Activated CD8-positive, alpha-beta T cell treated with anti-CD3 and anti-CD28 coated beads for 36 hours (primary cell): ENCODE measurements around the gene EIF3L. TPM values are rescaled to one million over a fixed set of nuclear protein-coding genes. Genes with fewer than 3 reads are reported as not detected.

Experiments used
- ATAC-seq: fragments of 200-7000 bp; cut with Tn5 transposase; one replicate; pipeline ENCODE4 v1.10.0; 2021; ENCODE audit warnings: mild to moderate bottlenecking, moderate library complexity
- CTCF ChIA-PET: fragments of 350-600 bp; sonication (Branson Sonifier 250); formaldehyde crosslinking; loops from one replicate; lab custom pipeline; 2021; ENCODE audit warnings: antibody characterized with exemption; lab: Charles Lee
- POLR2A ChIA-PET: fragments of 350-600 bp; sonication (Branson Sonifier 250); formaldehyde crosslinking; loops from one replicate; lab custom pipeline; 2021; ENCODE audit warnings: antibody characterized with exemption; lab: Charles Lee
- DNase-seq: peaks from one replicate; pipeline ENCODE4 v3.0.0-alpha.2; 2020
- H3K27ac Mint-ChIP-seq: one replicate; pipeline ENCODE4 v1.8.0; 2021; ENCODE audit warnings: mild to moderate bottlenecking, mixed read lengths
- H3K27me3 Mint-ChIP-seq: one replicate; pipeline ENCODE4 v1.8.0; 2021; ENCODE audit warnings: mixed read lengths
- H3K36me3 Mint-ChIP-seq: one replicate; pipeline ENCODE4 v1.8.0; 2021; ENCODE audit warnings: low read depth, mixed read lengths
- H3K4me1 Mint-ChIP-seq: one replicate; pipeline ENCODE4 v1.8.0; 2021; ENCODE audit warnings: low read depth, mixed read lengths
- H3K4me3 Mint-ChIP-seq: one replicate; pipeline ENCODE4 v1.8.0; 2021; ENCODE audit warnings: mild to moderate bottlenecking, moderate library complexity, mixed read lengths
- H3K9me3 Mint-ChIP-seq: one replicate; pipeline ENCODE4 v1.8.0; 2021; ENCODE audit warnings: mixed read lengths
- intact Hi-C: fragments of 100-400 bp; cut with micrococcal nuclease; formaldehyde crosslinking; loops from one replicate; pipeline ENCODE4 v1.10.0; 2022
- total RNA-seq, 2 experiments: library from RNA; stranded (reverse); gene quantifications; one replicate each; pipeline ENCODE4 v1.2.3, GENCODE V29; 2021
- TF ChIP-seq, protein P1 (sequence below): fragments of 200-600 bp; IDR thresholded peaks from one replicate; pipeline ENCODE4 v1.8.0; 2022; ENCODE audit warnings: antibody characterized with exemption, mild to moderate bottlenecking

Gene EIF3L
- total RNA-seq, 2 experiments from 2014 or later = 687 to 694 TPM

- H3K4me3 Mint-ChIP-seq = no peak overlapping the region
- no peaks in the 10 kb centered on the region for H3K36me3 Mint-ChIP-seq
- intact Hi-C loops = no loop called here
- ATAC-seq (no peak), DNase-seq (no peak)
- POLR2A ChIA-PET = no interaction called here
- H3K9me3 Mint-ChIP-seq = no peaks in the 10 kb centered on the region
- TF ChIP-seq, protein P1, sequence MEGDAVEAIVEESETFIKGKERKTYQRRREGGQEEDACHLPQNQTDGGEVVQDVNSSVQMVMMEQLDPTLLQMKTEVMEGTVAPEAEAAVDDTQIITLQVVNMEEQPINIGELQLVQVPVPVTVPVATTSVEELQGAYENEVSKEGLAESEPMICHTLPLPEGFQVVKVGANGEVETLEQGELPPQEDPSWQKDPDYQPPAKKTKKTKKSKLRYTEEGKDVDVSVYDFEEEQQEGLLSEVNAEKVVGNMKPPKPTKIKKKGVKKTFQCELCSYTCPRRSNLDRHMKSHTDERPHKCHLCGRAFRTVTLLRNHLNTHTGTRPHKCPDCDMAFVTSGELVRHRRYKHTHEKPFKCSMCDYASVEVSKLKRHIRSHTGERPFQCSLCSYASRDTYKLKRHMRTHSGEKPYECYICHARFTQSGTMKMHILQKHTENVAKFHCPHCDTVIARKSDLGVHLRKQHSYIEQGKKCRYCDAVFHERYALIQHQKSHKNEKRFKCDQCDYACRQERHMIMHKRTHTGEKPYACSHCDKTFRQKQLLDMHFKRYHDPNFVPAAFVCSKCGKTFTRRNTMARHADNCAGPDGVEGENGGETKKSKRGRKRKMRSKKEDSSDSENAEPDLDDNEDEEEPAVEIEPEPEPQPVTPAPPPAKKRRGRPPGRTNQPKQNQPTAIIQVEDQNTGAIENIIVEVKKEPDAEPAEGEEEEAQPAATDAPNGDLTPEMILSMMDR = no peak
- peaks cover 10% of the 10 kb centered on the region for H3K4me1 Mint-ChIP-seq
- CTCF ChIA-PET = no interaction called here
- H3K27ac Mint-ChIP-seq = no peak overlapping the region
- peaks cover 28% of the 10 kb centered on the region for H3K27me3 Mint-ChIP-seq
Observed at GRCh38 chr22:37822079-37822833, 27.0 kb upstream of the EIF3L start.

GRCh38 chr22:37823134-37823985, 25.9 kb upstream of the EIF3L start, which contains the start of gene GALR3:
TSS of gene GALR3 (plus strand) at chr22:37823382. CDS start at chr22:37823407, 25 bp downstream.
- Mint-ChIP-seq H3K4me3 (peak within 1 kb of the TSS; percentile 43), H3K9me3 (no peaks in the 10 kb centered on the region), H3K4me1 (peaks cover 3% of the 10 kb centered on the region), H3K36me3 (peaks cover 2% of the 10 kb centered on the region), H3K27me3 (peaks cover 28% of the 10 kb centered on the region), H3K27ac (no peak within 1 kb of the TSS)
- ChIA-PET CTCF (interaction anchor here (1.0 to 1.4 kb wide), 2 partner anchors 13 to 147 kb away, joined by 3 read pairs; no protein-coding TSS in a partner anchor), POLR2A (no interaction called here)
- intact Hi-C loops = no loop called here
- DNase-seq = no peak
- TF ChIP-seq, protein P1 = no peak
- no peak for ATAC-seq

DNA sequence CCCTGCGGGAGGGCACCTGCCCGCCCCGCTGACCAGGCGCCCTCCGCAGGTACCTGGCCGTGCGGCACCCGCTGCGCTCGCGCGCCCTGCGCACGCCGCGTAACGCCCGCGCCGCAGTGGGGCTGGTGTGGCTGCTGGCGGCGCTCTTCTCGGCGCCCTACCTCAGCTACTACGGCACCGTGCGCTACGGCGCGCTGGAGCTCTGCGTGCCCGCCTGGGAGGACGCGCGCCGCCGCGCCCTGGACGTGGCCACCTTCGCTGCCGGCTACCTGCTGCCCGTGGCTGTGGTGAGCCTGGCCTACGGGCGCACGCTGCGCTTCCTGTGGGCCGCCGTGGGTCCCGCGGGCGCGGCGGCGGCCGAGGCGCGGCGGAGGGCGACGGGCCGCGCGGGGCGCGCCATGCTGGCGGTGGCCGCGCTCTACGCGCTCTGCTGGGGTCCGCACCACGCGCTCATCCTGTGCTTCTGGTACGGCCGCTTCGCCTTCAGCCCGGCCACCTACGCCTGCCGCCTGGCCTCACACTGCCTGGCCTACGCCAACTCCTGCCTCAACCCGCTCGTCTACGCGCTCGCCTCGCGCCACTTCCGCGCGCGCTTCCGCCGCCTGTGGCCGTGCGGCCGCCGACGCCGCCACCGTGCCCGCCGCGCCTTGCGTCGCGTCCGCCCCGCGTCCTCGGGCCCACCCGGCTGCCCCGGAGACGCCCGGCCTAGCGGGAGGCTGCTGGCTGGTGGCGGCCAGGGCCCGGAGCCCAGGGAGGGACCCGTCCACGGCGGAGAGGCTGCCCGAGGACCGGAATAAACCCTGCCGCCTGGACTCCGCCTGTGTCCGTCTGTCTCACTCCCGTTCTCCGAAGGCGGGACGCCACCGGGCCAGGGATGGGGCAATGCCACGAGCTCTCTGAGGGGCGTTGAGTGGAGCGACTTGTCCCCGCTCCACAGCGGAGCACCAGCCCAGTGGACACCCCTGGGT, 24.3 kb upstream of the EIF3L start:
- H3K9me3 Mint-ChIP-seq = no peaks in the 10 kb centered on the region
- TF ChIP-seq, protein P1 = no peak
- H3K27me3 Mint-ChIP-seq = peaks cover 19% of the 10 kb centered on the region
- DNase-seq (no peak), ATAC-seq (peak; percentile 73)
- intact Hi-C loops = no loop called here
- H3K27ac Mint-ChIP-seq = no peak overlapping the region
- peaks cover 2% of the 10 kb centered on the region for H3K36me3 Mint-ChIP-seq
- H3K4me1 Mint-ChIP-seq = no peaks in the 10 kb centered on the region
- peak overlapping the region; percentile 41 for H3K4me3 Mint-ChIP-seq
- CTCF ChIA-PET = interaction anchor here (1.0 to 2.3 kb wide), 4 partner anchors 8 to 37 kb away, joined by 3 to 7 read pairs (median 4); no protein-coding TSS in a partner anchor
- POLR2A ChIA-PET = interaction anchor here (0.9 to 1.0 kb wide), 2 partner anchors 19 to 106 kb away, joined by 3 read pairs; partner anchors contain the start of gene ANKRD54

DNA sequence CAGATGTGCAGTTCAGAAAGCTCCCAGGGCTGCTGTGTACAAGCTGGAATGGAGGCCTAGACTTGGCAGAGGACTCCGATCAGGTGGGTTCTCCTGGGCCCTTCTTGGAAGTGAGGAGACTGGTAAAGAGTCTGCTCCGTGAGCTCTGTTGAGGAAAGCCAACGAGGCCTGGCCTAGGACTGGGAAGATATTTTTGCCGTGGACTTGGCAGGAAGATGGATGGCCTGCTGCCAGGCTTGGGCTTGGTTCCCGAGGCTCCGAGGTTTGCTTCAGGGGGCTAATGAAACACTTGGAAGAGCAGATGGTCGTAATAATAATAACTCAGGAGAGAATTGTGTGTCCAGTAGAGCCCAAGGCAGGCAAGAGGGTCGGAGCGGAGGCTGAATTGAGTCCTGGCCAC, 22.2 kb upstream of the EIF3L start:
- ATAC-seq (no peak), DNase-seq (no peak)
- TF ChIP-seq, protein P1 = no peak
- Mint-ChIP-seq H3K27me3 (peaks cover 13% of the 10 kb centered on the region), H3K36me3 (peaks cover 6% of the 10 kb centered on the region), H3K4me3 (no peak overlapping the region), H3K9me3 (no peaks in the 10 kb centered on the region), H3K27ac (no peak overlapping the region), H3K4me1 (no peaks in the 10 kb centered on the region)
- CTCF ChIA-PET = interaction anchor here (2.3 kb wide), 1 partner anchor 10 kb away, joined by 7 read pairs; no protein-coding TSS in a partner anchor
- intact Hi-C loops = no loop called here
- POLR2A ChIA-PET = no interaction called here
